ENCODE results near the gene LYST. TPM values are rescaled to one million over a fixed set of nuclear protein-coding genes. Genes with fewer than 3 reads are reported as not detected.

Gene LYST
- total and polyA plus RNA-seq, 10 of the 15 experiments (the other 5 are each of a cell fraction or from before 2014, with no cell fraction given): 3.3 to 28.1 (median 5.6) TPM

GRCh38 chr1:235632506-235633401 is 234.0 kb downstream of the LYST start:
- intact Hi-C loops (cut with micrococcal nuclease; ENCODE audit: unreplicated experiment): no loop called here
- SMC1A ChIA-PET (ENCODE audit: uncharacterized antibody, unreplicated experiment): interaction anchor here (0.6 kb wide), 2 partner anchors 121 to 216 kb away, joined by 3 read pairs; no protein-coding TSS in a partner anchor
- peak overlapping the region; percentile 73 for H2AFZ ChIP-seq (ENCODE audit: control insufficient read depth, low read depth, low read length)

More at GRCh38 chr1:235632506-235633401, 234.0 kb downstream of the LYST start:
- Histone ChIP-seq H3K27ac (ENCODE audit: control insufficient read depth, insufficient read depth) (no peak overlapping the region), H3K4me3 (peak overlapping the region; percentile 54; the same call in 1 of the 2 replicates), H3K9me3 (replicated peaks; ENCODE audit: control insufficient read depth, insufficient read depth, low read length) (no peaks in the 10 kb centered on the region), H3K4me2 (ENCODE audit: control insufficient read depth, insufficient read depth) (peak overlapping the region; percentile 68), H3K9ac (ENCODE audit: control insufficient read depth, insufficient read depth, low read length) (0 out of 2 replicates have a peak overlapping the region, but pooled peaks have one; percentile 20), H3K4me1 (ENCODE audit: control insufficient read depth, insufficient read depth, low read length) (peaks cover 9% of the 10 kb centered on the region), H3K79me2 (ENCODE audit: control insufficient read depth, insufficient read depth, low read length) (no peaks in the 10 kb centered on the region), H4K20me1 (ENCODE audit: control insufficient read depth, insufficient read depth) (no peaks in the 10 kb centered on the region), H3K27me3 (replicated peaks in 1 of 2; ENCODE audit: control insufficient read depth in 2 of 2, insufficient read depth in 2 of 2, low read length in 1 of 2) (no peaks in the 10 kb centered on the region; a peak in 1 of 4 replicates), H3K36me3 (ENCODE audit: control insufficient read depth in 2 of 2, insufficient read depth in 2 of 2, low read length in 1 of 2) (no peaks in the 10 kb centered on the region)
- ATAC-seq (peak; percentile 90), DNase-seq (ENCODE audit: low read depth, low spot score) (peak; percentile 23), FAIRE-seq (peak; percentile 80)
- in situ Hi-C loops (cut with MboI): no loop called here
- 0 out of 4 replicates have a peak, but pooled peaks of 1 of the 2 experiments have one; percentile 22 for TF ChIP-seq BHLHE40 (IDR thresholded peaks at IDR 0.05; ENCODE audit: borderline replicate concordance in 1 of 2, low read depth in 2 of 2, low read length in 1 of 2)
- no peak for TF ChIP-seq ZNF24 (IDR thresholded peaks at IDR 0.05)
- TF ChIP-seq PKNOX1 (IDR thresholded peaks at IDR 0.05): peak; percentile 47; the same call in 1 of the 2 replicates
- TF ChIP-seq, protein P1, sequence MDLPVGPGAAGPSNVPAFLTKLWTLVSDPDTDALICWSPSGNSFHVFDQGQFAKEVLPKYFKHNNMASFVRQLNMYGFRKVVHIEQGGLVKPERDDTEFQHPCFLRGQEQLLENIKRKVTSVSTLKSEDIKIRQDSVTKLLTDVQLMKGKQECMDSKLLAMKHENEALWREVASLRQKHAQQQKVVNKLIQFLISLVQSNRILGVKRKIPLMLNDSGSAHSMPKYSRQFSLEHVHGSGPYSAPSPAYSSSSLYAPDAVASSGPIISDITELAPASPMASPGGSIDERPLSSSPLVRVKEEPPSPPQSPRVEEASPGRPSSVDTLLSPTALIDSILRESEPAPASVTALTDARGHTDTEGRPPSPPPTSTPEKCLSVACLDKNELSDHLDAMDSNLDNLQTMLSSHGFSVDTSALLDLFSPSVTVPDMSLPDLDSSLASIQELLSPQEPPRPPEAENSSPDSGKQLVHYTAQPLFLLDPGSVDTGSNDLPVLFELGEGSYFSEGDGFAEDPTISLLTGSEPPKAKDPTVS (IDR thresholded peaks at IDR 0.05; ENCODE audit: low read depth, low read length): no peak
- no peak for TF ChIP-seq WRNIP1 (IDR thresholded peaks at IDR 0.05; ENCODE audit: borderline replicate concordance, low read depth, low read length)
- peak; percentile 14; the same call in 1 of the 2 replicates for TF ChIP-seq SPI1 (IDR thresholded peaks at IDR 0.05; ENCODE audit: borderline replicate concordance, insufficient read depth, low read depth, low read length)
- 0 out of 2 replicates have a peak, but pooled peaks have one; percentile 15 for TF ChIP-seq ATF7 (IDR thresholded peaks at IDR 0.05; ENCODE audit: low read depth)
- TF ChIP-seq STAT3 (IDR thresholded peaks at IDR 0.05; ENCODE audit: low read depth, low read length): no peak
- no peak for TF ChIP-seq ZNF622 (IDR thresholded peaks at IDR 0.05)
- 32% methylated on average over 14 of the region's 14 CpGs for WGBS (ENCODE audit: insufficient coverage, insufficient replicate concordance, low lambda C conversion rate, missing lambda C conversion rate)
- POLR2A ChIA-PET: interaction anchor here (0.5 kb wide), 1 partner anchor 357 kb away, joined by 5 read pairs; no protein-coding TSS in a partner anchor
- CTCF ChIA-PET: interaction anchor here (1.0 to 1.5 kb wide), 3 partner anchors 11 to 31 kb away, joined by 3 to 6 read pairs (median 3); no protein-coding TSS in a partner anchor
- BruUV-seq (replicated peaks): no TSS peak
- RAD21 ChIA-PET (ENCODE audit: unreplicated experiment): no interaction called here
